Measurements from ENCODE around the gene SBK3. TPM values are rescaled to one million over a fixed set of nuclear protein-coding genes. Genes with fewer than 3 reads are reported as not detected.
"Not testable (repeated sequence)": the region's sequence is repeated elsewhere in the genome, so short reads cannot be mapped to it uniquely, and the experiment has no call there.

Gene SBK3, protein sequence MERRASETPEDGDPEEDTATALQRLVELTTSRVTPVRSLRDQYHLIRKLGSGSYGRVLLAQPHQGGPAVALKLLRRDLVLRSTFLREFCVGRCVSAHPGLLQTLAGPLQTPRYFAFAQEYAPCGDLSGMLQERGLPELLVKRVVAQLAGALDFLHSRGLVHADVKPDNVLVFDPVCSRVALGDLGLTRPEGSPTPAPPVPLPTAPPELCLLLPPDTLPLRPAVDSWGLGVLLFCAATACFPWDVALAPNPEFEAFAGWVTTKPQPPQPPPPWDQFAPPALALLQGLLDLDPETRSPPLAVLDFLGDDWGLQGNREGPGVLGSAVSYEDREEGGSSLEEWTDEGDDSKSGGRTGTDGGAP
- not detected for total RNA-seq

DNA sequence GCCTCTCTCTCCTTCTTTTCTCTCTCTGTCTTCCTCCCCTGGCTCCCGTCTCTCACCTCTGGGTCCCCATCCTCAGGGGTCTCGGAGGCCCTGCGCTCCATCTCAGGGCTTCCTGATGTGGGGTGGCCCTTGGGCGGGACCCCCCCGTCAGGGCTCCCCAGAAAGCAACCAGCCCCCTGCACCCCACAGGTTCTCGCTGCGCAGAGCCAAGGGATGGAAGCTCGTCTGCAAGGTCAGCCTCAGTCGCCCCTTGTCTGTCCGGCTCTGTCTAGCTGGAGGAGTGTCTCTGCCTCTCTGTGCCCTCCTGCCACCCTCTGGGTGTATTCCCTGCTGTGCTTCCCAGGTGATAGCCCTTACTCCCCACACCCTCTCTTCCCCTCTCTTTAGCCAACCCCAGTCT, at the start of gene SBK3:
Gene SBK3, minus strand, starts transcription at position 101 of the 400 bp plus-strand sequence. Its CDS starts 0 bp downstream, at position 101.
- Mint-ChIP-seq H3K9me3 (no peaks in the 10 kb centered on the region), H3K27me3 (no peaks in the 10 kb centered on the region), H3K4me3 (no peak within 1 kb of the TSS), H3K4me1 (no peaks in the 10 kb centered on the region), H3K27ac (no peak within 1 kb of the TSS), H3K36me3 (ENCODE audit: low read depth) (no peaks in the 10 kb centered on the region)
- POLR2A ChIA-PET = no interaction called here
- CTCF ChIA-PET = no interaction called here
- DNase-seq = no peak

GRCh38 chr19:55593096-55593772, 47.9 kb upstream of the SBK3 start:
- Mint-ChIP-seq H3K4me1 (peaks cover 4% of the 10 kb centered on the region), H3K27me3 (no peaks in the 10 kb centered on the region), H3K4me3 (no peak overlapping the region), H3K9me3 (peaks cover 7% of the 10 kb centered on the region), H3K36me3 (ENCODE audit: low read depth) (peaks cover 35% of the 10 kb centered on the region), H3K27ac (no peak overlapping the region)
- CTCF ChIA-PET = no interaction called here
- no peak for DNase-seq
- POLR2A ChIA-PET = no interaction called here

DNA sequence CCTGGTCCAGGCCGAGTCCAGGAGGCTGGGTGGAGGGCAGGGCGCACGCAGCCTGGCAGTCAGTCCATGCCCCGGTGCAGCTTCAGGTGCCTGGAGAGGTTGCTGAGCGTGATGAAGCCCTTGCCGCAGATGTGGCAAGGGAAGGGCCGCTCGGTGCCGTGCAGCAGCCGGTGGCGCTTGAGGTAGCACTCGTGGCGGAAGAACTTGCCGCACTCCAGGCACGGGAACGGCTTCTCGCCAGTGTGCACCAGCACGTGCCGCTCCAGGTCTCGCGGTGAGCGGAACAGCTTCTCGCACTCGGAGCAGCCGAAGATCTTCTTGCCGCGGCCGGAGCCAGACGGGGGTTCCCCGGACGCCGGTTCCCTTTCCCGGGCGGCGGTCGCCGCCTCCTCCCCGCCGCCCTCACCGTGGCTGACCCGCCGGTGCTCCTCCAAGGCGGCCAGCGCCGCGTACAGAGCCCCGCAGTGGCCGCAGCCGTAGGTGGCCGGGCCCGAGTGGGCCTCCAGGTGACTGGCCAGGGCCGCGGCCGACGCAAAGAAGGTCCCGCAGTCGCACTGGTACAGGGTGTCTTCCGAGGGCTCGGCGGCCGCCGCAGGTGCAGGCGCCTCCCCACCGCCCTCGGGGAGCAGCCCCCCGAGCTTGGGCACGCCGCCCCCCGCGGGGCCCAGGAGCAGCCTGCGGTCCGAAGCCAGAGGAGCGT, 47.2 kb upstream of the SBK3 start:
- CTCF ChIA-PET = no interaction called here
- peaks cover 2% of the 10 kb centered on the region for H3K4me1 Mint-ChIP-seq
- POLR2A ChIA-PET = no interaction called here
- H3K27me3 Mint-ChIP-seq = no peaks in the 10 kb centered on the region
- peaks cover 31% of the 10 kb centered on the region for H3K36me3 Mint-ChIP-seq (ENCODE audit: low read depth)
- no peak for DNase-seq
- H3K27ac Mint-ChIP-seq = no peak overlapping the region
- H3K9me3 Mint-ChIP-seq = peaks cover 7% of the 10 kb centered on the region
- H3K4me3 Mint-ChIP-seq = no peak overlapping the region

DNA sequence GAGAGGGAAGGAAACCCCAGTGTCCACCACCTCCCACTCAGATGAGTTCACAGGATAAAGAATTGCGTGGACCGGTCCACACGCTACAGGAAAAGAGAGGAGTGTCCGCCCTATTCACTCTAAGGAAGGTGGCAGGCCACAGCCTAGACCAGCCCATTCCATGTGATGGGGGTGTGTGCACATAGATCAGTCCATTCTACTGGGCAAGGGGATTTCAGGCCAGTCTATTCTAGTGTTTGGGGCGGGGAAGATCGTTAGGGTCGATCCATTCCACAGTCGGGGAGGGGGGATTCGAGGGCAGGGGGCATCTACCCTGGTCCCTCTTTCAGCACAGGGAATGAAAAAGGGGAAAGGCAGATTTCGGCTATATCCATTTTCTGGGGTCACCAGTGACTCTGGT, 46.2 kb upstream of the SBK3 start:
- Mint-ChIP-seq H3K27ac (no peak overlapping the region), H3K4me3 (no peak overlapping the region), H3K4me1 (peaks cover 7% of the 10 kb centered on the region), H3K27me3 (peaks cover 7% of the 10 kb centered on the region), H3K9me3 (peaks cover 7% of the 10 kb centered on the region), H3K36me3 (ENCODE audit: low read depth) (peaks cover 24% of the 10 kb centered on the region)
- ChIA-PET POLR2A (no interaction called here), CTCF (no interaction called here)
- DNase-seq = no peak

- H3K4me3 Mint-ChIP-seq = no peak overlapping the region
- ChIA-PET CTCF (no interaction called here), POLR2A (interaction anchor here (1.0 kb wide), 1 partner anchor 8 kb away, joined by 5 read pairs; the partner anchor contains the start of gene FIZ1)
- H3K27me3 Mint-ChIP-seq = peaks cover 12% of the 10 kb centered on the region
- H3K36me3 Mint-ChIP-seq (ENCODE audit: low read depth) = peaks cover 15% of the 10 kb centered on the region
- H3K27ac Mint-ChIP-seq = no peak overlapping the region
- DNase-seq = no peak
- H3K4me1 Mint-ChIP-seq = peaks cover 9% of the 10 kb centered on the region
- peaks cover 7% of the 10 kb centered on the region for H3K9me3 Mint-ChIP-seq
Measured at GRCh38 chr19:55590617-55591016, 45.3 kb upstream of the SBK3 start.

- CTCF ChIA-PET = no interaction called here
- peaks cover 3% of the 10 kb centered on the region for H3K9me3 Mint-ChIP-seq
- no peak overlapping the region for H3K4me3 Mint-ChIP-seq
- POLR2A ChIA-PET = interaction anchor here (1.0 kb wide), 1 partner anchor 9 kb away, joined by 5 read pairs; the partner anchor contains the start of gene FIZ1
- peaks cover 17% of the 10 kb centered on the region for H3K27me3 Mint-ChIP-seq
- no peak for DNase-seq
- peaks cover 10% of the 10 kb centered on the region for H3K36me3 Mint-ChIP-seq (ENCODE audit: low read depth)
- H3K4me1 Mint-ChIP-seq = peaks cover 13% of the 10 kb centered on the region
- H3K27ac Mint-ChIP-seq = no peak overlapping the region
Measured at GRCh38 chr19:55590109-55590508, 44.8 kb upstream of the SBK3 start.

GRCh38 chr19:55588738-55589137, 43.4 kb upstream of the SBK3 start:
- DNase-seq = no peak
- Mint-ChIP-seq H3K27ac (no peak overlapping the region), H3K4me1 (peaks cover 13% of the 10 kb centered on the region), H3K4me3 (no peak overlapping the region), H3K36me3 (ENCODE audit: low read depth) (peaks cover 3% of the 10 kb centered on the region), H3K9me3 (no peaks in the 10 kb centered on the region), H3K27me3 (peaks cover 24% of the 10 kb centered on the region)
- ChIA-PET POLR2A (interaction anchor here (0.6 to 0.8 kb wide), 2 partner anchors 11 to 16 kb away, joined by 3 read pairs; partner anchors contain the start of gene FIZ1), CTCF (no interaction called here)

DNA sequence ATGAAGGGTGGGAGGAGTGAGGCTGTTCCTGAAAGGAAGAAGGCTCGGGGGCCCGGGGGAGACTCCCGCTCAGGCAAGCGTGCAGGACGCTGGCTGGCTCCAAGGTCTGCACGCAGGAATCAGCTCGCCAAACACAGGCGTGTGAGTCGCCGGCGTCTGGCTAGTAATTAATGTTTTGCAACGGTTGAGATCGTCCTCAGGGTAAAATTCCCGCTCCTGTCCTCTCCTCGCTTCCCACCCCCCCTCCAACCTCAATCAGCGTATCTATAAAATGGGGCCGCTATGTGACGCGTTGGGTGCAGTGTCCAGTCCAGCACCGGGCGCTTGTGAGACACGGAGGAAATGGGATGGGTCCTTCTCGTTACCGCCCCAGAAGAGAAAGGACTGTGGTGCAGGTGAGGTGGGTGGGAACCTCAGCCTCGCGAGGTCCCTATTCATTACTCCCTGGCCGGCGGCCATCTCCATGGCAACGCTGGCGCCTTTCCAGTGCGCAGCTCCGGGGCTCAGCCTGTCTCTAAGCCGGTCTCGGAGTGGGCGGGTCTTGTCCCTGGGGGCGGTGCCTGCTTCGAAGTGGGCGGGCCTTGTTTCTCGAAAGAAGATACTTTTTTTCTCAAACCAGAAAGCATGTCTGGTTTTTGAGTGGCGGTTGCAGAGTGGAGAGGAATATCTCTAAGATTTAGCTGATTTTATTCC, 41.8 kb upstream of the SBK3 start:
- H3K27me3 Mint-ChIP-seq = peaks cover 24% of the 10 kb centered on the region
- CTCF ChIA-PET = interaction anchor here (0.8 to 1.6 kb wide), 4 partner anchors 17 to 119 kb away, joined by 3 to 6 read pairs (median 3); partner anchors contain the start of gene ZNF865
- peak; percentile 89 for DNase-seq
- H3K27ac Mint-ChIP-seq = no peak overlapping the region
- H3K4me1 Mint-ChIP-seq = peaks cover 14% of the 10 kb centered on the region
- no peaks in the 10 kb centered on the region for H3K9me3 Mint-ChIP-seq
- no peaks in the 10 kb centered on the region for H3K36me3 Mint-ChIP-seq (ENCODE audit: low read depth)
- POLR2A ChIA-PET = interaction anchor here (1.9 kb wide), 1 partner anchor 12 kb away, joined by 11 read pairs; the partner anchor contains the start of gene FIZ1
- H3K4me3 Mint-ChIP-seq = peak overlapping the region; percentile 60

DNA sequence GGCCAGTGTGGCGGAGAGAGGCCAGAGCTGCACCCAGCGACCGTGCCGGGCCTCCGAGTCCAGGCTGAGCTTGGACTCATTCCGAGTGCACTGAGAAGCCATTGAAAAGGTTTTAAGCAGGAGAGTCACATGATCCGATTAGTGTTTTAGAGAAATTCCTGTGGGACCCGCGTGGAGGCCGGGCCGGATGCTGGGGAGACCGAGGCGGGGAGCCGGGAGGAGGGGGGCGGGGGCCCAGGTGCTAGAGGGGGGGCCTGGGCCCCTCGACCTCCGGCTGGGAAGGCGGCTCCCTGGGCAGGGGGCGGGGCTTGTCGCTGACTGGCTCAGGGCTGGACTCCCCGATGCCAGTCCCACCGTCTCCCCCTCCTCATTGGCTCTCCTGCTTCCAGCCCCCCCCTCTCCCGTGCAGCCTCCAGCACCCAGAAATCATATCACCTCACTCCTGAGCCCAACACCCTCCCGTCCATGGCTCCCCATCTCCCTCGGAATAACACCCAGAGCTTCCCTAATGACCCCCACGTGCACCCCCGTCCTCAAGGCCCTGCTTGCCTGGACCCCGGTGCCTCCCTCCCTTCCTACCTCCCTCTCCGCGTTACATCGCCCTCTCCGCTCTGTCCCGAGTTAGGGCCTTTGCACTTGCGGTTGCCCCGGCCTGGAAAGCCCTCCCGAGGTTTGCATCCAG, 40.5 kb upstream of the SBK3 start:
- Mint-ChIP-seq H3K4me1 (peaks cover 26% of the 10 kb centered on the region), H3K27ac (no peak overlapping the region), H3K36me3 (ENCODE audit: low read depth) (no peaks in the 10 kb centered on the region), H3K27me3 (peaks cover 24% of the 10 kb centered on the region), H3K4me3 (no peak overlapping the region), H3K9me3 (no peaks in the 10 kb centered on the region)
- ChIA-PET POLR2A (no interaction called here), CTCF (interaction anchor here (0.8 kb wide), 1 partner anchor 20 kb away, joined by 3 read pairs; no protein-coding TSS in a partner anchor)
- DNase-seq = no peak

DNA sequence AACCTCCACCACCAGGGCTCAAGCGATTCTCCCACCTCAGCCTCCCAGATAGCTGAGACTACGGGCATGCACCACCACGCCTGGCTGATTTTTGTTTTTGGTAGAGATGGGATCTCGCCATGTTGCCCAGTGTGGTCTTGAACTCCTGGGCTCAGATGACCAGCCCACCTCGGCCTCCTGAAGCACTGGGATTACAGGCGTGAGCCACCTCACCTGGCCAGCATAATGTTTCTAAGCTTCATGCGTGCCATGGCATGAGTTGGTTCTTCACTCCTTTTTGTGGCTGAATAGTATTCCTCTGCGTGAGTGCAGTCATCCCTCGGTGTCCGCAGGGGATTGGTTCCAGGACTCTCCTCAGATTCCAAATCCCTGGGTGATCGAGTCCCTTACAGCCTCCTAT, 39.5 kb upstream of the SBK3 start:
- no peak overlapping the region for H3K4me3 Mint-ChIP-seq
- peaks cover under 1% of the 10 kb centered on the region for H3K36me3 Mint-ChIP-seq (ENCODE audit: low read depth)
- no peaks in the 10 kb centered on the region for H3K9me3 Mint-ChIP-seq
- peaks cover 24% of the 10 kb centered on the region for H3K27me3 Mint-ChIP-seq
- ChIA-PET POLR2A (no interaction called here), CTCF (interaction anchor here (0.8 kb wide), 1 partner anchor 21 kb away, joined by 3 read pairs; no protein-coding TSS in a partner anchor)
- H3K4me1 Mint-ChIP-seq = peaks cover 29% of the 10 kb centered on the region
- no peak for DNase-seq
- no peak overlapping the region for H3K27ac Mint-ChIP-seq

- H3K27ac Mint-ChIP-seq; DNase-seq; POLR2A ChIA-PET; H3K9me3 Mint-ChIP-seq; H3K4me3 Mint-ChIP-seq; H3K36me3 Mint-ChIP-seq (ENCODE audit: low read depth): not testable (repeated sequence)
- CTCF ChIA-PET = interaction anchor here (0.6 to 1.4 kb wide), 3 partner anchors 22 to 442 kb away, joined by 3 to 9 read pairs (median 3); partner anchors contain the start of gene ZNF865
- Mint-ChIP-seq H3K27me3 (peaks cover 24% of the 10 kb centered on the region), H3K4me1 (peaks cover 34% of the 10 kb centered on the region)
Measured at GRCh38 chr19:55583897-55584296, 38.6 kb upstream of the SBK3 start.

DNA sequence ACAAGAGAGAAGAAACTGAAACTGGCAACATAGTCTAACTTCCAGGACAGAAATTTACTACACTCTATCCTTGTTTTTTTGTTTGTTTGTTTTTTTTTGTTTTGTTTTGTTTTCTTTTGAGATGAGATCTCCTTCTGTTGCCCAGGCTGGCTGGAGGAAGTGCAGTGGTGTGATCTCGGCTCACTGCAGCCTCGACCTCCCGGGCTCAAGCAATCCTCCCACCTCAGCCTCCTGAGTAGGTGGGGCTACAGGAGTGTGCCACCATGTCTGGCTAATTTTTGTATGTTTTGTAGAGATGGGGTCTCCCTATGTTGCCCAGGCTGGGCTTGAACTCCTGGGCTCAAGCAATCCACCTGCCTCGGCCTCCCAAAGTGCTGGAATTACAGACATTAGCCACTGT, 36.9 kb upstream of the SBK3 start:
- DNase-seq; H3K27ac Mint-ChIP-seq; H3K36me3 Mint-ChIP-seq (ENCODE audit: low read depth); H3K4me3 Mint-ChIP-seq; H3K9me3 Mint-ChIP-seq: not testable (repeated sequence)
- ChIA-PET POLR2A (interaction anchor here (2.4 to 2.7 kb wide), 2 partner anchors 17 to 23 kb away, joined by 7 to 12 read pairs; partner anchors contain the start of genes FIZ1 and ZNF865), CTCF (interaction anchor here (1.0 to 1.5 kb wide), 3 partner anchors 17 to 51 kb away, joined by 3 to 4 read pairs (median 3); partner anchors contain the start of genes FIZ1 and ZNF865)
- peaks cover 22% of the 10 kb centered on the region for H3K27me3 Mint-ChIP-seq
- peaks cover 31% of the 10 kb centered on the region for H3K4me1 Mint-ChIP-seq
